Thyroid gland (tissue), 4 donors: ENCODE measurements around the gene KIAA1671.

Experiments
- POLR2A ChIP-seq, 2 donors: fragments of 450-650 bp; IDR thresholded peaks; one replicate each; pipeline ENCODE4 v1.6.1; 2017; ENCODE audit warnings: antibody characterized with exemption in 2 of 2, mild to moderate bottlenecking in 2 of 2, moderate library complexity in 1 of 2
- TF ChIP-seq, protein P1 (sequence below), 6 experiments: fragments of 200-600 bp in 3 of 6; fragments of 450-650 bp in 3 of 6; sonication (generic) in 3 of 6; IDR thresholded peaks; one replicate each; pipeline ENCODE4 v1.5.1; 2016 to 2019; ENCODE audit warnings: antibody characterized with exemption in 6 of 6, mild to moderate bottlenecking in 2 of 6, inconsistent platforms in 1 of 6, moderate library complexity in 1 of 6

DNA sequence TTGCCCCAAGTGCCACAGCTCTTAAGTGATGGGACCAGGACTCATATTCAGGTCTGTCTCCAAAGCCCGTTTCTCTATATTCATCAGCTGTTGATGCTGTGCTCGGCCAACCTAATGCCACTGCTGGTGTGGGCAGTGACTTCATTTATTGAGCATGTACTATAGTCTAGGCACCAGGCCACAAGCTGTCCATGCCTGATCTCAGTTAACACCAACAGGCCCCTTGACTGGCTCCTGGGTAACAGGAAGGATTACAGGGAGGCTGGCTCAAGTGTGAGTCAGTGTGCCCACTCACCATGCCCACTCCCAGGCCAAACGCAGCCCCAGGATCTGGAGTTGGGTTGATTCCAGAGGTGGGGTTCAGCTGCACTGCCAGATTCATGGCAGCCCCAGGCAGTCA, 258.3 kb downstream of the KIAA1671 start:
- TF ChIP-seq POLR2A (IDR thresholded peaks at IDR 0.05) = no peak
- TF ChIP-seq, protein P1, sequence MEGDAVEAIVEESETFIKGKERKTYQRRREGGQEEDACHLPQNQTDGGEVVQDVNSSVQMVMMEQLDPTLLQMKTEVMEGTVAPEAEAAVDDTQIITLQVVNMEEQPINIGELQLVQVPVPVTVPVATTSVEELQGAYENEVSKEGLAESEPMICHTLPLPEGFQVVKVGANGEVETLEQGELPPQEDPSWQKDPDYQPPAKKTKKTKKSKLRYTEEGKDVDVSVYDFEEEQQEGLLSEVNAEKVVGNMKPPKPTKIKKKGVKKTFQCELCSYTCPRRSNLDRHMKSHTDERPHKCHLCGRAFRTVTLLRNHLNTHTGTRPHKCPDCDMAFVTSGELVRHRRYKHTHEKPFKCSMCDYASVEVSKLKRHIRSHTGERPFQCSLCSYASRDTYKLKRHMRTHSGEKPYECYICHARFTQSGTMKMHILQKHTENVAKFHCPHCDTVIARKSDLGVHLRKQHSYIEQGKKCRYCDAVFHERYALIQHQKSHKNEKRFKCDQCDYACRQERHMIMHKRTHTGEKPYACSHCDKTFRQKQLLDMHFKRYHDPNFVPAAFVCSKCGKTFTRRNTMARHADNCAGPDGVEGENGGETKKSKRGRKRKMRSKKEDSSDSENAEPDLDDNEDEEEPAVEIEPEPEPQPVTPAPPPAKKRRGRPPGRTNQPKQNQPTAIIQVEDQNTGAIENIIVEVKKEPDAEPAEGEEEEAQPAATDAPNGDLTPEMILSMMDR (IDR thresholded peaks at IDR 0.05) = no peak
